GM23338 (cell line): ENCODE measurements around the gene CD4. TPM values are rescaled to one million over a fixed set of nuclear protein-coding genes. Genes with fewer than 3 reads are reported as not detected.

Experiments used
- ATAC-seq: fragments of 200-7000 bp; cut with Tn5 transposase; 3 replicates; pipeline ENCODE4 v1.9.1; 2020
- DNase-seq: peaks from one replicate; pipeline ENCODE4 v3.0.0-alpha.2; 2015; ENCODE audit warnings: low spot score
- H2AFZ ChIP-seq: fragments of 200-600 bp; sonication (generic); 2 replicates; pipeline ENCODE4 v1.8.0; 2016; ENCODE audit warnings: antibody characterized with exemption, mild to moderate bottlenecking, moderate library complexity
- H3F3A ChIP-seq: fragments of 200-600 bp; sonication (generic); replicated peaks from 2 replicates; pipeline ENCODE4 v1.8.0; 2017; ENCODE audit warnings: antibody characterized with exemption, mixed run types, low read depth
- H3K27ac ChIP-seq: fragments of 200-600 bp; sonication (generic); 2 replicates; pipeline ENCODE4 v1.6.1; 2016; ENCODE audit warnings: low read depth
- H3K27me3 ChIP-seq: fragments of 200-600 bp; sonication (generic); 2 replicates; pipeline ENCODE4 v1.8.0; 2016; ENCODE audit warnings: mild to moderate bottlenecking, mixed run types, moderate library complexity; ENCODE audit not compliant: insufficient read depth
- H3K36me3 ChIP-seq: fragments of 200-600 bp; sonication (generic); 2 replicates; pipeline ENCODE4 v1.8.0; 2016; ENCODE audit warnings: mild to moderate bottlenecking; ENCODE audit not compliant: insufficient read depth
- H3K4me1 ChIP-seq: fragments of 200-600 bp; sonication (generic); 2 replicates; pipeline ENCODE4 v1.8.0; 2016; ENCODE audit warnings: mild to moderate bottlenecking, moderate library complexity; ENCODE audit not compliant: insufficient read depth
- H3K4me2 ChIP-seq: fragments of 200-600 bp; sonication (generic); 2 replicates; pipeline ENCODE4 v1.7.1; 2017; ENCODE audit warnings: mixed run types
- H3K4me3 ChIP-seq: fragments of 200-600 bp; sonication (generic); 2 replicates; pipeline ENCODE4 v1.6.1; 2016; ENCODE audit warnings: mixed run types
- H3K79me2 ChIP-seq: fragments of 200-600 bp; sonication (generic); replicated peaks from 2 replicates; pipeline ENCODE4 v1.8.0; 2017; ENCODE audit warnings: mild to moderate bottlenecking; ENCODE audit not compliant: insufficient read depth
- H3K9me2 ChIP-seq: fragments of 200-600 bp; sonication (generic); 2 replicates; pipeline ENCODE4 v1.8.0; 2017; ENCODE audit not compliant: insufficient read depth
- H4K20me1 ChIP-seq: fragments of 200-600 bp; sonication (generic); replicated peaks from 2 replicates; pipeline ENCODE4 v1.8.0; 2017; ENCODE audit warnings: mild to moderate bottlenecking; ENCODE audit not compliant: insufficient read depth
- H3K27ac Mint-ChIP-seq: 2 replicates; pipeline ENCODE4 v1.8.0; 2020; ENCODE audit warnings: inconsistent platforms, mild to moderate bottlenecking, moderate library complexity, mixed read lengths
- H3K27me3 Mint-ChIP-seq: 3 replicates; pipeline ENCODE4 v1.8.0; 2022; ENCODE audit warnings: low read depth, mild to moderate bottlenecking, moderate library complexity, mixed read lengths, inconsistent platforms; ENCODE audit not compliant: insufficient read depth, poor library complexity
- H3K36me3 Mint-ChIP-seq: 3 replicates; pipeline ENCODE4 v1.8.0; 2021; ENCODE audit warnings: low read depth, mild to moderate bottlenecking, inconsistent platforms, moderate library complexity, mixed read lengths
- H3K4me1 Mint-ChIP-seq: 3 replicates; pipeline ENCODE4 v1.8.0; 2020; ENCODE audit warnings: mild to moderate bottlenecking, inconsistent platforms, mixed read lengths
- H3K4me3 Mint-ChIP-seq: 3 replicates; pipeline ENCODE4 v1.8.0; 2021; ENCODE audit warnings: moderate library complexity, mild to moderate bottlenecking, inconsistent platforms, mixed read lengths
- H3K9me3 Mint-ChIP-seq: 3 replicates; pipeline ENCODE4 v1.8.0; 2020; ENCODE audit warnings: moderate library complexity, mild to moderate bottlenecking, inconsistent platforms, mixed read lengths
- NANOG ChIP-seq: IDR thresholded peaks from 2 replicates; pipeline ENCODE4 v1.6.1; 2016; ENCODE audit warnings: antibody characterized with exemption, borderline replicate concordance
- polyA plus RNA-seq: library from polyadenylated mRNA; unstranded; fragments of >200 nt; fragmentation: Nextera tagmentation; extraction: Ambion mirVana; gene quantifications from 2 replicates; pipeline ENCODE4 v1.2.1, GENCODE V29; 2016
- total RNA-seq: library from RNA; depleted of rRNA; stranded (reverse); fragments of >200 nt; shearing (Covaris generic); gene quantifications from 2 replicates; pipeline ENCODE4 v1.2.3, GENCODE V29; 2014
- TF ChIP-seq, protein P1 (sequence below): fragments of 250-450 bp; sonication (Bioruptor Pico); IDR thresholded peaks from 2 replicates; pipeline ENCODE4 v1.5.0; 2020; ENCODE audit warnings: mild to moderate bottlenecking, moderate library complexity
- TF ChIP-seq, protein P2 (sequence below): IDR thresholded peaks from one replicate; pipeline ENCODE4 v1.6.1; 2018; ENCODE audit warnings: antibody characterized with exemption; ENCODE audit not compliant: unreplicated experiment
- TF ChIP-seq, protein P3 (sequence below): IDR thresholded peaks from 2 replicates; pipeline ENCODE4 v1.6.1; 2016; ENCODE audit warnings: antibody characterized with exemption

The CD4 gene
- total and polyA plus RNA-seq, 2 experiments from 2014 or later, result 1.5 to 2.0 TPM

DNA sequence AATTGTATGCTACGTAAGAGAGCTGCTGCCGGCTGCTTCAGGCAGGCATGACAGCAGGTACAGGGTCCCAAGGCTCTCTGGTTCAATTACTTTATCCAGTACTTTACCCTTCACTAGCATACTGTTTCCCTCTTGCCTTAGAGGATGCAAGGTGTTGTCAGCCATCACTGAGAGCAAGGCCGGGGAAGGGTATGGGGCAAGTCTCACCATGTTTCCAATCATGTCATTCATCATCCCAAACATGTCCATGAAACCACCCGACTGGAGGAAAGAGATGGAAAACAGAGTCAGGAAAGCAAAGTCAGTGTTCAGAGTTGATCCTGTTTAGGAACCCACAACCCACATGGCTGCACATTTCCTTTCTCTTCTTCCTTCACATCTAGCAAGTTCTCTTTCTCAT is 38.8 kb upstream of the CD4 start (continued):
- TF ChIP-seq, protein P1, sequence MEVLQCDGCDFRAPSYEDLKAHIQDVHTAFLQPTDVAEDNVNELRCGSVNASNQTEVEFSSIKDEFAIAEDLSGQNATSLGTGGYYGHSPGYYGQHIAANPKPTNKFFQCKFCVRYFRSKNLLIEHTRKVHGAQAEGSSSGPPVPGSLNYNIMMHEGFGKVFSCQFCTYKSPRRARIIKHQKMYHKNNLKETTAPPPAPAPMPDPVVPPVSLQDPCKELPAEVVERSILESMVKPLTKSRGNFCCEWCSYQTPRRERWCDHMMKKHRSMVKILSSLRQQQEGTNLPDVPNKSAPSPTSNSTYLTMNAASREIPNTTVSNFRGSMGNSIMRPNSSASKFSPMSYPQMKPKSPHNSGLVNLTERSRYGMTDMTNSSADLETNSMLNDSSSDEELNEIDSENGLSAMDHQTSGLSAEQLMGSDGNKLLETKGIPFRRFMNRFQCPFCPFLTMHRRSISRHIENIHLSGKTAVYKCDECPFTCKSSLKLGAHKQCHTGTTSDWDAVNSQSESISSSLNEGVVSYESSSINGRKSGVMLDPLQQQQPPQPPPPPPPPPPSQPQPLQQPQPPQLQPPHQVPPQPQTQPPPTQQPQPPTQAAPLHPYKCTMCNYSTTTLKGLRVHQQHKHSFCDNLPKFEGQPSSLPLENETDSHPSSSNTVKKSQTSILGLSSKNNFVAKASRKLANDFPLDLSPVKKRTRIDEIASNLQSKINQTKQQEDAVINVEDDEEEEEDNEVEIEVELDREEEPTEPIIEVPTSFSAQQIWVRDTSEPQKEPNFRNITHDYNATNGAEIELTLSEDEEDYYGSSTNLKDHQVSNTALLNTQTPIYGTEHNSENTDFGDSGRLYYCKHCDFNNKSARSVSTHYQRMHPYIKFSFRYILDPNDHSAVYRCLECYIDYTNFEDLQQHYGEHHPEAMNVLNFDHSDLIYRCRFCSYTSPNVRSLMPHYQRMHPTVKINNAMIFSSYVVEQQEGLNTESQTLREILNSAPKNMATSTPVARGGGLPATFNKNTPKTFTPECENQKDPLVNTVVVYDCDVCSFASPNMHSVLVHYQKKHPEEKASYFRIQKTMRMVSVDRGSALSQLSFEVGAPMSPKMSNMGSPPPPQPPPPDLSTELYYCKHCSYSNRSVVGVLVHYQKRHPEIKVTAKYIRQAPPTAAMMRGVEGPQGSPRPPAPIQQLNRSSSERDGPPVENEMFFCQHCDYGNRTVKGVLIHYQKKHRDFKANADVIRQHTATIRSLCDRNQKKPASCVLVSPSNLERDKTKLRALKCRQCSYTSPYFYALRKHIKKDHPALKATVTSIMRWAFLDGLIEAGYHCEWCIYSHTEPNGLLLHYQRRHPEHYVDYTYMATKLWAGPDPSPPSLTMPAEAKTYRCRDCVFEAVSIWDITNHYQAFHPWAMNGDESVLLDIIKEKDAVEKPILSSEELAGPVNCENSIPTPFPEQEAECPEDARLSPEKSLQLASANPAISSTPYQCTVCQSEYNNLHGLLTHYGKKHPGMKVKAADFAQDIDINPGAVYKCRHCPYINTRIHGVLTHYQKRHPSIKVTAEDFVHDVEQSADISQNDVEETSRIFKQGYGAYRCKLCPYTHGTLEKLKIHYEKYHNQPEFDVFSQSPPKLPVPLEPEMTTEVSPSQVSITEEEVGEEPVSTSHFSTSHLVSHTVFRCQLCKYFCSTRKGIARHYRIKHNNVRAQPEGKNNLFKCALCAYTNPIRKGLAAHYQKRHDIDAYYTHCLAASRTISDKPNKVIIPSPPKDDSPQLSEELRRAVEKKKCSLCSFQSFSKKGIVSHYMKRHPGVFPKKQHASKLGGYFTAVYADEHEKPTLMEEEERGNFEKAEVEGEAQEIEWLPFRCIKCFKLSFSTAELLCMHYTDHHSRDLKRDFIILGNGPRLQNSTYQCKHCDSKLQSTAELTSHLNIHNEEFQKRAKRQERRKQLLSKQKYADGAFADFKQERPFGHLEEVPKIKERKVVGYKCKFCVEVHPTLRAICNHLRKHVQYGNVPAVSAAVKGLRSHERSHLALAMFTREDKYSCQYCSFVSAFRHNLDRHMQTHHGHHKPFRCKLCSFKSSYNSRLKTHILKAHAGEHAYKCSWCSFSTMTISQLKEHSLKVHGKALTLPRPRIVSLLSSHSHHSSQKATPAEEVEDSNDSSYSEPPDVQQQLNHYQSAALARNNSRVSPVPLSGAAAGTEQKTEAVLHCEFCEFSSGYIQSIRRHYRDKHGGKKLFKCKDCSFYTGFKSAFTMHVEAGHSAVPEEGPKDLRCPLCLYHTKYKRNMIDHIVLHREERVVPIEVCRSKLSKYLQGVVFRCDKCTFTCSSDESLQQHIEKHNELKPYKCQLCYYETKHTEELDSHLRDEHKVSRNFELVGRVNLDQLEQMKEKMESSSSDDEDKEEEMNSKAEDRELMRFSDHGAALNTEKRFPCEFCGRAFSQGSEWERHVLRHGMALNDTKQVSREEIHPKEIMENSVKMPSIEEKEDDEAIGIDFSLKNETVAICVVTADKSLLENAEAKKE (CRISPR knock-in tag), result no peak

DNA sequence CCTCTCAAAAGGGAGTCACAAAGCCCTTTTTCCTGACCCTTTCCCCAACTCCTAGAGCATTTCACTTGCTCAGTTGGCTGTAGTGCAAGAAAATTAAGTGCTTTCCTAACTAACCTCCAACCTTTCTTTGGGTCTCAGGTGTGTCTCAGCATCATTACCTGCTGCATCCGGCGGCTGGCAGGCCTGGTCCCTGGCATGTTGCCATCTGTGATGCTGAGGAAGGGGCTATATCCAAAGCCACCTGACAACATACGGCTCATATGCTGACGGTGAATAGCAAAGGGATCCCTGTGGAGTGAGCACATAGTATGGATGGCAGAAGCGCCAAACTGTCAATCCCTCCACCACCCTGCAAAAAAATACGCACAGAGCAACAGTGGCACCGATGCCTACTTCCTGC is 37.6 kb upstream of the CD4 start:
- no peak for DNase-seq
- H3K4me2 ChIP-seq, result peak overlapping the region; percentile 98
- Mint-ChIP-seq H3K27ac (peak overlapping the region; percentile 93; the same call in 1 of the 2 replicates), H3K4me1 (peaks cover 19% of the 10 kb centered on the region), H3K36me3 (peaks cover 54% of the 10 kb centered on the region), H3K4me3 (peak overlapping the region; percentile 91), H3K9me3 (no peaks in the 10 kb centered on the region), H3K27me3 (peaks cover 19% of the 10 kb centered on the region)
- H3K9me2 ChIP-seq, result no peaks in the 10 kb centered on the region
- no peak overlapping the region for H3K27ac ChIP-seq
- peaks cover 17% of the 10 kb centered on the region for H3K4me1 ChIP-seq
- peaks cover 24% of the 10 kb centered on the region for H3K79me2 ChIP-seq
- H3K36me3 ChIP-seq, result peaks cover 35% of the 10 kb centered on the region
- 0 out of 2 replicates have a peak, but pooled peaks cover 9% of the 10 kb centered on the region for H3F3A ChIP-seq
- ATAC-seq, result no peak
- H3K27me3 ChIP-seq, result no peaks in the 10 kb centered on the region
- H2AFZ ChIP-seq, result no peak overlapping the region
- H4K20me1 ChIP-seq, result peaks cover 15% of the 10 kb centered on the region; the same call in 1 of the 2 replicates
- H3K4me3 ChIP-seq, result peak overlapping the region; percentile 97
- no peak for TF ChIP-seq NANOG
- TF ChIP-seq, protein P2, sequence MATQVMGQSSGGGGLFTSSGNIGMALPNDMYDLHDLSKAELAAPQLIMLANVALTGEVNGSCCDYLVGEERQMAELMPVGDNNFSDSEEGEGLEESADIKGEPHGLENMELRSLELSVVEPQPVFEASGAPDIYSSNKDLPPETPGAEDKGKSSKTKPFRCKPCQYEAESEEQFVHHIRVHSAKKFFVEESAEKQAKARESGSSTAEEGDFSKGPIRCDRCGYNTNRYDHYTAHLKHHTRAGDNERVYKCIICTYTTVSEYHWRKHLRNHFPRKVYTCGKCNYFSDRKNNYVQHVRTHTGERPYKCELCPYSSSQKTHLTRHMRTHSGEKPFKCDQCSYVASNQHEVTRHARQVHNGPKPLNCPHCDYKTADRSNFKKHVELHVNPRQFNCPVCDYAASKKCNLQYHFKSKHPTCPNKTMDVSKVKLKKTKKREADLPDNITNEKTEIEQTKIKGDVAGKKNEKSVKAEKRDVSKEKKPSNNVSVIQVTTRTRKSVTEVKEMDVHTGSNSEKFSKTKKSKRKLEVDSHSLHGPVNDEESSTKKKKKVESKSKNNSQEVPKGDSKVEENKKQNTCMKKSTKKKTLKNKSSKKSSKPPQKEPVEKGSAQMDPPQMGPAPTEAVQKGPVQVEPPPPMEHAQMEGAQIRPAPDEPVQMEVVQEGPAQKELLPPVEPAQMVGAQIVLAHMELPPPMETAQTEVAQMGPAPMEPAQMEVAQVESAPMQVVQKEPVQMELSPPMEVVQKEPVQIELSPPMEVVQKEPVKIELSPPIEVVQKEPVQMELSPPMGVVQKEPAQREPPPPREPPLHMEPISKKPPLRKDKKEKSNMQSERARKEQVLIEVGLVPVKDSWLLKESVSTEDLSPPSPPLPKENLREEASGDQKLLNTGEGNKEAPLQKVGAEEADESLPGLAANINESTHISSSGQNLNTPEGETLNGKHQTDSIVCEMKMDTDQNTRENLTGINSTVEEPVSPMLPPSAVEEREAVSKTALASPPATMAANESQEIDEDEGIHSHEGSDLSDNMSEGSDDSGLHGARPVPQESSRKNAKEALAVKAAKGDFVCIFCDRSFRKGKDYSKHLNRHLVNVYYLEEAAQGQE, result no peak
- TF ChIP-seq, protein P1 (CRISPR knock-in tag), result no peak
- TF ChIP-seq, protein P3, sequence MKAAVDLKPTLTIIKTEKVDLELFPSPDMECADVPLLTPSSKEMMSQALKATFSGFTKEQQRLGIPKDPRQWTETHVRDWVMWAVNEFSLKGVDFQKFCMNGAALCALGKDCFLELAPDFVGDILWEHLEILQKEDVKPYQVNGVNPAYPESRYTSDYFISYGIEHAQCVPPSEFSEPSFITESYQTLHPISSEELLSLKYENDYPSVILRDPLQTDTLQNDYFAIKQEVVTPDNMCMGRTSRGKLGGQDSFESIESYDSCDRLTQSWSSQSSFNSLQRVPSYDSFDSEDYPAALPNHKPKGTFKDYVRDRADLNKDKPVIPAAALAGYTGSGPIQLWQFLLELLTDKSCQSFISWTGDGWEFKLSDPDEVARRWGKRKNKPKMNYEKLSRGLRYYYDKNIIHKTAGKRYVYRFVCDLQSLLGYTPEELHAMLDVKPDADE, result no peak
